Activated T-cell treated with anti-CD3 and anti-CD28 coated beads, Interleukin-2, amount 50 U/mL, for 72 hours (primary cell): ENCODE measurements around the gene IGF2R. TPM values are rescaled to one million over a fixed set of nuclear protein-coding genes. Genes with fewer than 3 reads are reported as not detected.
"Not testable (repeated sequence)": the region's sequence is repeated elsewhere in the genome, so short reads cannot be mapped to it uniquely, and the experiment has no call there.

Source experiments
- ATAC-seq, 2 donors: fragments of 150-1000 bp; cut with Tn5 transposase; replicated peaks in 1 of 2; 2 replicates each; pipeline ENCODE4 v1.10.0; 2021; ENCODE audit warnings: moderate library complexity in 2 of 2, mild to moderate bottlenecking in 1 of 2
- DNase-seq, 2 donors: peaks; one replicate each; pipeline ENCODE4 v3.0.0; 2021 to 2022; ENCODE audit warnings: mixed read lengths in 1 of 2
- H3K27ac Mint-ChIP-seq: one replicate; pipeline ENCODE4 v1.8.0; 2022; ENCODE audit warnings: mild to moderate bottlenecking, moderate library complexity, mixed read lengths
- H3K27me3 Mint-ChIP-seq: one replicate; pipeline ENCODE4 v1.8.0; 2022; ENCODE audit warnings: low read depth, mixed read lengths
- H3K36me3 Mint-ChIP-seq, 2 donors: one replicate each; pipeline ENCODE4 v1.8.0; 2022; ENCODE audit warnings: mixed read lengths in 2 of 2, mild to moderate bottlenecking in 1 of 2; ENCODE audit not compliant: insufficient read depth in 2 of 2
- H3K4me1 Mint-ChIP-seq: one replicate; pipeline ENCODE4 v1.8.0; 2022; ENCODE audit warnings: low read depth, mixed read lengths
- H3K4me3 Mint-ChIP-seq, 2 donors: one replicate each; pipeline ENCODE4 v1.8.0; 2022; ENCODE audit warnings: mild to moderate bottlenecking in 2 of 2, mixed read lengths in 2 of 2, moderate library complexity in 2 of 2
- H3K9me3 Mint-ChIP-seq, 2 donors: one replicate each; pipeline ENCODE4 v1.8.0; 2022; ENCODE audit warnings: mixed read lengths in 2 of 2
- total RNA-seq, 2 donors: library from RNA; stranded (reverse); gene quantifications; one replicate each; pipeline ENCODE4 v1.2.3, GENCODE V29; 2022

Gene IGF2R
- total RNA-seq, 2 donors from 2014 or later = 68.9 to 83.6 TPM

GRCh38 chr6:159996626-159997497 lies 28.0 kb downstream of the IGF2R start:
- ATAC-seq (peak in 1 of 2 donors; percentile 15), DNase-seq (no peak)
- H3K27me3 Mint-ChIP-seq = no peaks in the 10 kb centered on the region
- H3K9me3 Mint-ChIP-seq = peaks cover 3% of the 10 kb centered on the region in 2 donors
- H3K36me3 Mint-ChIP-seq = peaks cover 25 to 55% of the 10 kb centered on the region in 2 donors
- peaks cover 68% of the 10 kb centered on the region for H3K4me1 Mint-ChIP-seq
- H3K4me3 Mint-ChIP-seq = no peak overlapping the region
- no peak overlapping the region for H3K27ac Mint-ChIP-seq

- ATAC-seq (no peak), DNase-seq (no peak)
- H3K9me3 Mint-ChIP-seq = peaks cover 3% of the 10 kb centered on the region in 2 donors
- H3K4me1 Mint-ChIP-seq = peaks cover 73% of the 10 kb centered on the region
- peak overlapping the region; percentile 76 for H3K27ac Mint-ChIP-seq
- H3K4me3 Mint-ChIP-seq = no peak overlapping the region
- H3K27me3 Mint-ChIP-seq = no peaks in the 10 kb centered on the region
- H3K36me3 Mint-ChIP-seq = peaks cover 23 to 52% of the 10 kb centered on the region in 2 donors
These were observed 28.7 kb downstream of the IGF2R start for GRCh38 chr6:159997498-159998101.

GRCh38 chr6:159998538-159998937 lies 29.7 kb downstream of the IGF2R start:
- H3K9me3 Mint-ChIP-seq = peaks cover 3% of the 10 kb centered on the region in 2 donors
- ATAC-seq (peak in 1 of 2 donors; percentile 26), DNase-seq (no peak)
- peaks cover 69% of the 10 kb centered on the region for H3K4me1 Mint-ChIP-seq
- H3K36me3 Mint-ChIP-seq = peaks cover 17 to 42% of the 10 kb centered on the region in 2 donors
- peak overlapping the region in 1 of 2 donors; percentile 25 for H3K4me3 Mint-ChIP-seq
- peak overlapping the region; percentile 76 for H3K27ac Mint-ChIP-seq
- no peaks in the 10 kb centered on the region for H3K27me3 Mint-ChIP-seq

- peaks cover 2 to 3% of the 10 kb centered on the region in 2 donors for H3K9me3 Mint-ChIP-seq
- peak overlapping the region; percentile 5 to 23 for H3K4me3 Mint-ChIP-seq
- peaks cover 17 to 38% of the 10 kb centered on the region in 2 donors for H3K36me3 Mint-ChIP-seq
- peak overlapping the region; percentile 63 for H3K27ac Mint-ChIP-seq
- DNase-seq = no peak
- peak; percentile 55 to 72 for ATAC-seq
- H3K4me1 Mint-ChIP-seq = peaks cover 70% of the 10 kb centered on the region
- no peaks in the 10 kb centered on the region for H3K27me3 Mint-ChIP-seq
These were observed 30.4 kb downstream of the IGF2R start for GRCh38 chr6:159999240-159999671.

- Mint-ChIP-seq H3K4me1 (peaks cover 61% of the 10 kb centered on the region), H3K9me3 (no peaks in the 10 kb centered on the region), H3K27me3 (no peaks in the 10 kb centered on the region), H3K4me3 (no peak overlapping the region), H3K27ac (no peak overlapping the region), H3K36me3 (peaks cover 13 to 33% of the 10 kb centered on the region in 2 donors)
- ATAC-seq (no peak), DNase-seq (no peak)
These were observed 31.4 kb downstream of the IGF2R start for GRCh38 chr6:160000280-160000704.

GRCh38 chr6:160000893-160001427 lies 32.1 kb downstream of the IGF2R start:
- not testable (repeated sequence) for H3K4me3 Mint-ChIP-seq, ATAC-seq, DNase-seq, H3K27me3 Mint-ChIP-seq, H3K27ac Mint-ChIP-seq, H3K9me3 Mint-ChIP-seq
- Mint-ChIP-seq H3K4me1 (peaks cover 56% of the 10 kb centered on the region), H3K36me3 (peaks cover 11 to 28% of the 10 kb centered on the region in 2 donors)

GRCh38 chr6:160002882-160003281 lies 34.0 kb downstream of the IGF2R start:
- no peak overlapping the region for H3K27ac Mint-ChIP-seq
- ATAC-seq (no peak), DNase-seq (no peak)
- H3K9me3 Mint-ChIP-seq = no peaks in the 10 kb centered on the region
- H3K4me3 Mint-ChIP-seq = no peak overlapping the region
- H3K4me1 Mint-ChIP-seq = peaks cover 49% of the 10 kb centered on the region
- H3K36me3 Mint-ChIP-seq = peaks cover 10 to 28% of the 10 kb centered on the region in 2 donors
- no peaks in the 10 kb centered on the region for H3K27me3 Mint-ChIP-seq

- no peaks in the 10 kb centered on the region for H3K9me3 Mint-ChIP-seq
- H3K4me3 Mint-ChIP-seq = no peak overlapping the region
- DNase-seq = no peak
- no peak for ATAC-seq
- H3K36me3 Mint-ChIP-seq = peaks cover 13 to 30% of the 10 kb centered on the region in 2 donors
- H3K4me1 Mint-ChIP-seq = peaks cover 46% of the 10 kb centered on the region
- H3K27me3 Mint-ChIP-seq = no peaks in the 10 kb centered on the region
- no peak overlapping the region for H3K27ac Mint-ChIP-seq
These were observed 35.1 kb downstream of the IGF2R start for GRCh38 chr6:160004018-160004417.

- H3K4me1 Mint-ChIP-seq = peaks cover 40% of the 10 kb centered on the region
- H3K27ac Mint-ChIP-seq = no peak overlapping the region
- H3K4me3 Mint-ChIP-seq = peak overlapping the region in 1 of 2 donors; percentile 16
- DNase-seq (no peak), ATAC-seq (no peak)
- no peaks in the 10 kb centered on the region for H3K9me3 Mint-ChIP-seq
- no peaks in the 10 kb centered on the region for H3K27me3 Mint-ChIP-seq
- H3K36me3 Mint-ChIP-seq = peaks cover 8 to 27% of the 10 kb centered on the region in 2 donors
These were observed 35.7 kb downstream of the IGF2R start for GRCh38 chr6:160004419-160005175.

GRCh38 chr6:160005211-160005610 lies 36.3 kb downstream of the IGF2R start:
- DNase-seq = no peak
- no peak for ATAC-seq
- no peak overlapping the region for H3K27ac Mint-ChIP-seq
- H3K9me3 Mint-ChIP-seq = no peaks in the 10 kb centered on the region
- H3K27me3 Mint-ChIP-seq = no peaks in the 10 kb centered on the region
- H3K36me3 Mint-ChIP-seq = peaks cover 8 to 22% of the 10 kb centered on the region in 2 donors
- H3K4me1 Mint-ChIP-seq = peaks cover 34% of the 10 kb centered on the region
- peak overlapping the region in 1 of 2 donors; percentile 16 for H3K4me3 Mint-ChIP-seq

- no peak for DNase-seq
- peaks cover 31% of the 10 kb centered on the region for H3K4me1 Mint-ChIP-seq
- no peak overlapping the region for H3K27ac Mint-ChIP-seq
- peak; percentile 17 to 29 for ATAC-seq
- no peaks in the 10 kb centered on the region for H3K27me3 Mint-ChIP-seq
- no peaks in the 10 kb centered on the region for H3K9me3 Mint-ChIP-seq
- H3K36me3 Mint-ChIP-seq = peaks cover 6 to 19% of the 10 kb centered on the region in 2 donors
- H3K4me3 Mint-ChIP-seq = peak overlapping the region; percentile 30 to 41
These were observed 37.1 kb downstream of the IGF2R start for GRCh38 chr6:160005861-160006540.

GRCh38 chr6:160007145-160007544 lies 38.3 kb downstream of the IGF2R start:
- Mint-ChIP-seq H3K36me3 (peaks cover 12 to 27% of the 10 kb centered on the region in 2 donors), H3K9me3 (no peaks in the 10 kb centered on the region), H3K4me1 (peaks cover 28% of the 10 kb centered on the region), H3K27me3 (no peaks in the 10 kb centered on the region), H3K4me3 (no peak overlapping the region), H3K27ac (peak overlapping the region; percentile 9)
- ATAC-seq = no peak
- DNase-seq = no peak
